HEK293 (cell line): ENCODE data around the gene ZNF275.

ENCODE experiments used
- CTCF ChIA-PET: fragments of 350-600 bp; formaldehyde crosslinking; extraction: SDS; loops from one replicate; lab custom pipeline; 2021; ENCODE audit warnings: antibody characterized with exemption; lab: Yijun Ruan, JAX
- POLR2A ChIA-PET: fragments of 300-600 bp; formaldehyde crosslinking; extraction: SDS; loops from one replicate; lab custom pipeline; 2020; ENCODE audit warnings: antibody characterized with exemption, inconsistent platforms; lab: Yijun Ruan, JAX
- H3K27ac ChIP-seq: fragments of 200-500 bp; sonication (Bioruptor generic); 2 replicates; pipeline ENCODE4 v1.5.1; 2014; ENCODE audit warnings: low read depth, low read length, control low read depth, inconsistent platforms; ENCODE audit errors: extremely low read depth
- H3K36me3 ChIP-seq, 2 experiments: fragments of 200-500 bp in 1 of 2; sonication (Bioruptor generic) in 1 of 2; 1 replicate in 1 of 2; 2 replicates in 1 of 2; pipeline ENCODE4 v1.5.1; 2014 to 2017; ENCODE audit warnings: inconsistent platforms in 2 of 2, low read length in 2 of 2; ENCODE audit not compliant: control insufficient read depth in 2 of 2, insufficient read depth in 1 of 2
- H3K4me1 ChIP-seq: fragments of 200-500 bp; sonication (Bioruptor generic); 2 replicates; pipeline ENCODE4 v1.5.1; 2014; ENCODE audit warnings: mild to moderate bottlenecking, low read length, inconsistent platforms; ENCODE audit not compliant: control insufficient read depth, insufficient read depth
- H3K4me3 ChIP-seq: 2 replicates; pipeline ENCODE4 v1.5.1; 2011; ENCODE audit warnings: low read depth, mild to moderate bottlenecking, control low read depth, low read length, moderate library complexity
- H3K9me3 ChIP-seq: fragments of 200-500 bp; sonication (Bioruptor generic); 2 replicates; pipeline ENCODE4 v1.5.1; 2014; ENCODE audit warnings: low read depth, low read length, inconsistent platforms; ENCODE audit not compliant: control insufficient read depth, insufficient read depth
- RBAK ChIP-seq: fragments of 450-650 bp; formaldehyde crosslinking; IDR thresholded peaks from 2 replicates; pipeline ENCODE4 v1.5.1; 2016; ENCODE audit warnings: missing biosample characterization, missing genetic modification characterization
- TSHZ1 ChIP-seq: fragments of 450-650 bp; formaldehyde crosslinking; IDR thresholded peaks from 2 replicates; pipeline ENCODE4 v1.5.1; 2016; ENCODE audit warnings: missing biosample characterization, missing genetic modification characterization, borderline replicate concordance
- ZBTB49 ChIP-seq: fragments of 450-650 bp; formaldehyde crosslinking; IDR thresholded peaks from 2 replicates; pipeline ENCODE4 v1.5.1; 2016; ENCODE audit warnings: missing biosample characterization, missing genetic modification characterization, low read depth
- ZNF155 ChIP-seq: fragments of 450-650 bp; formaldehyde crosslinking; IDR thresholded peaks from 2 replicates; pipeline ENCODE4 v1.5.1; 2016; ENCODE audit warnings: missing biosample characterization, missing genetic modification characterization
- ZNF26 ChIP-seq: fragments of 450-650 bp; formaldehyde crosslinking; IDR thresholded peaks from 2 replicates; pipeline ENCODE4 v1.5.1; 2016; ENCODE audit warnings: missing biosample characterization, missing genetic modification characterization
- ZNF350 ChIP-seq: fragments of 450-650 bp; formaldehyde crosslinking; IDR thresholded peaks from 2 replicates; pipeline ENCODE4 v1.5.0; 2017; ENCODE audit warnings: missing biosample characterization, mild to moderate bottlenecking, missing genetic modification characterization
- ZNF391 ChIP-seq: fragments of 450-650 bp; formaldehyde crosslinking; IDR thresholded peaks from 2 replicates; pipeline ENCODE4 v1.5.1; 2016; ENCODE audit warnings: low read depth, missing biosample characterization, missing genetic modification characterization, borderline replicate concordance
- ZNF426 ChIP-seq: fragments of 450-650 bp; formaldehyde crosslinking; IDR thresholded peaks from 2 replicates; pipeline ENCODE4 v1.5.1; 2017; ENCODE audit warnings: missing biosample characterization, missing genetic modification characterization, mild to moderate bottlenecking, inconsistent platforms, moderate library complexity
- ZNF513 ChIP-seq: fragments of 450-650 bp; IDR thresholded peaks from 2 replicates; pipeline ENCODE4 v1.5.1; 2018; ENCODE audit warnings: missing biosample characterization, missing genetic modification characterization
- ZNF530 ChIP-seq: fragments of 450-650 bp; formaldehyde crosslinking; IDR thresholded peaks from 2 replicates; pipeline ENCODE4 v1.5.1; 2016; ENCODE audit warnings: low read depth, missing biosample characterization, missing genetic modification characterization
- ZNF654 ChIP-seq: fragments of 450-650 bp; formaldehyde crosslinking; IDR thresholded peaks from 2 replicates; pipeline ENCODE4 v1.5.1; 2016; ENCODE audit warnings: low read depth, missing biosample characterization, missing genetic modification characterization
- ZNF837 ChIP-seq: fragments of 450-650 bp; formaldehyde crosslinking; IDR thresholded peaks from 2 replicates; pipeline ENCODE4 v1.5.1; 2016; ENCODE audit warnings: missing biosample characterization, missing genetic modification characterization
- ZSCAN5A ChIP-seq: fragments of 450-650 bp; formaldehyde crosslinking; IDR thresholded peaks from 2 replicates; pipeline ENCODE4 v1.5.1; 2016; ENCODE audit warnings: missing biosample characterization, missing genetic modification characterization

The ZNF275 gene

GRCh38 chrX:153395613-153396319 lies 61.8 kb downstream of the ZNF275 start:
- Histone ChIP-seq H3K9me3 (no peaks in the 10 kb centered on the region), H3K4me3 (no peak overlapping the region), H3K36me3 (no peaks in the 10 kb centered on the region), H3K27ac (no peak overlapping the region), H3K4me1 (no peaks in the 10 kb centered on the region)
- CTCF ChIA-PET: no interaction called here
- POLR2A ChIA-PET: no interaction called here
- no peak for TF ChIP-seq ZNF426 (tag by site-specific recombination)
- TF ChIP-seq ZNF155: no peak
- no peak for TF ChIP-seq ZNF26 (tag by site-specific recombination)
- no peak for TF ChIP-seq ZNF530
- TF ChIP-seq ZNF654 (tag by site-specific recombination): no peak
- no peak for TF ChIP-seq ZNF350 (tag by site-specific recombination)
- TF ChIP-seq TSHZ1: no peak
- TF ChIP-seq ZBTB49 (tag by site-specific recombination): no peak
- TF ChIP-seq RBAK (tag by site-specific recombination): no peak
- TF ChIP-seq ZSCAN5A (tag by site-specific recombination): no peak
- no peak for TF ChIP-seq ZNF391 (tag by site-specific recombination)
- no peak for TF ChIP-seq ZNF513 (tag by site-specific recombination)
- no peak for TF ChIP-seq ZNF837 (tag by site-specific recombination)
